K562 (cell line): ENCODE data around the gene KCNN4. TPM values are rescaled to one million over a fixed set of nuclear protein-coding genes. Genes with fewer than 3 reads are reported as not detected.

Experiments used
- AFF4 ChIP-seq: sonication (generic); formaldehyde crosslinking; IDR thresholded peaks from 2 replicates; pipeline ENCODE4 v1.8.0; 2023; ENCODE audit warnings: mild to moderate bottlenecking, missing genetic modification reagents
- CCAR2 ChIP-seq: fragments of 200-400 bp; formaldehyde crosslinking; IDR thresholded peaks from 2 replicates; pipeline ENCODE4 v1.6.1; 2017; ENCODE audit warnings: mild to moderate bottlenecking, low read depth, low read length
- CREB1 ChIP-seq, 2 experiments: sonication (generic) in 1 of 2; formaldehyde crosslinking in 1 of 2; IDR thresholded peaks; 2 replicates each; pipeline versions ENCODE4 v1.6.1 to v1.8.0; 2012 to 2022; ENCODE audit warnings: inconsistent platforms in 1 of 2, mild to moderate bottlenecking in 1 of 2, missing genetic modification reagents in 1 of 2, moderate library complexity in 1 of 2
- FOXM1 ChIP-seq, 2 experiments: fragments of 450-650 bp in 1 of 2; sonication (generic) in 1 of 2; formaldehyde crosslinking in 1 of 2; IDR thresholded peaks; 2 replicates each; pipeline versions ENCODE4 v1.6.1 to v1.9.0; 2017 to 2022; ENCODE audit warnings: low read depth in 2 of 2, mild to moderate bottlenecking in 2 of 2, missing genetic modification reagents in 1 of 2, moderate library complexity in 1 of 2
- HLTF ChIP-seq: fragments of 450-650 bp; IDR thresholded peaks from 2 replicates; pipeline ENCODE4 v1.6.1; 2016
- KLF1 ChIP-seq: fragments of 450-650 bp; IDR thresholded peaks from 2 replicates; pipeline ENCODE4 v1.6.1; 2016; ENCODE audit warnings: missing genetic modification characterization, missing compliant biosample characterization
- MTA2 ChIP-seq: fragments of 450-650 bp; IDR thresholded peaks from 2 replicates; pipeline ENCODE4 v1.6.1; 2016; ENCODE audit warnings: low read depth
- MTF1 ChIP-seq: fragments of 250-450 bp; sonication (Bioruptor Pico); IDR thresholded peaks from 2 replicates; pipeline ENCODE4 v1.9.0; 2021; ENCODE audit warnings: moderate library complexity, mild to moderate bottlenecking, inconsistent platforms, borderline replicate concordance
- MXI1 ChIP-seq: IDR thresholded peaks from 2 replicates; pipeline ENCODE4 v1.6.1; 2011; ENCODE audit warnings: low read depth, mild to moderate bottlenecking, improper control_type of control experiment, low read length
- RBM39 ChIP-seq: fragments of 200-400 bp; formaldehyde crosslinking; optimal IDR thresholded peaks from 2 replicates; pipeline ENCODE3; 2018; ENCODE audit warnings: low read depth, low read length
- RFX1 ChIP-seq: fragments of 450-650 bp; IDR thresholded peaks from 2 replicates; pipeline ENCODE4 v1.6.1; 2016; ENCODE audit warnings: mild to moderate bottlenecking, moderate library complexity
- THAP7 ChIP-seq: fragments of 250-450 bp; sonication (Bioruptor Pico); IDR thresholded peaks from 2 replicates; pipeline ENCODE4 v1.5.0; 2021
- ZNF408 ChIP-seq: fragments of 250-450 bp; sonication (Bioruptor Pico); IDR thresholded peaks from 2 replicates; pipeline ENCODE4 v1.4.0; 2020; ENCODE audit warnings: low read depth, mild to moderate bottlenecking, moderate library complexity
- ZNF584 ChIP-seq: fragments of 200-800 bp; sonication (Bioruptor generic); IDR thresholded peaks from 2 replicates; pipeline ENCODE4 v1.6.1; 2016; ENCODE audit warnings: low read depth, mild to moderate bottlenecking, missing genetic modification characterization, missing compliant biosample characterization
- ZNF586 ChIP-seq: fragments of 450-650 bp; formaldehyde crosslinking; conservative IDR thresholded peaks from 2 replicates; pipeline ENCODE4 v1.4.0; 2020; ENCODE audit warnings: mild to moderate bottlenecking, moderate library complexity
- polyA plus RNA-seq, 8 experiments: library from polyadenylated mRNA; depleted of rRNA in 4 of 8; stranded (reverse) in 5 of 8; unstranded in 3 of 8; fragments of >200 nt; fragmentation: Nextera tagmentation in 2 of 8; fragmentation: Illumina TruSeq in 1 of 8; extraction: Ambion mirVana in 2 of 8; extraction: Trizol in 1 of 8; gene quantifications; 2 replicates each; pipeline versions ENCODE4 v1.2.1 to v1.2.3, GENCODE V29; 2011 to 2014; ENCODE audit warnings: inconsistent platforms in 1 of 8, missing spikeins in 1 of 8
- total RNA-seq, 7 experiments: library from RNA; depleted of rRNA in 6 of 7; stranded (reverse); fragments of >200 nt in 6 of 7; fragmentation: Illumina TruSeq in 2 of 7; extraction: Trizol in 2 of 7; gene quantifications; 2 replicates each; pipeline versions ENCODE4 v1.2.1 to v1.2.3, GENCODE V29; 2011 to 2021; ENCODE audit warnings: low replicate concordance in 1 of 7
- TF ChIP-seq, protein P1 (sequence below): IDR thresholded peaks from 2 replicates; pipeline ENCODE4 v1.6.1; 2014; ENCODE audit warnings: antibody characterized with exemption
- TF ChIP-seq, protein P2 (sequence below): fragments of 450-650 bp; formaldehyde crosslinking; IDR thresholded peaks from 2 replicates; pipeline ENCODE4 v1.4.0; 2022; ENCODE audit warnings: mild to moderate bottlenecking, moderate library complexity

The KCNN4 gene
- total and polyA plus RNA-seq, 9 of the 15 experiments (the other 6 are each of a cell fraction or from before 2014, with no cell fraction given), result 0.53 to 37.7 (median 25.9) TPM

DNA sequence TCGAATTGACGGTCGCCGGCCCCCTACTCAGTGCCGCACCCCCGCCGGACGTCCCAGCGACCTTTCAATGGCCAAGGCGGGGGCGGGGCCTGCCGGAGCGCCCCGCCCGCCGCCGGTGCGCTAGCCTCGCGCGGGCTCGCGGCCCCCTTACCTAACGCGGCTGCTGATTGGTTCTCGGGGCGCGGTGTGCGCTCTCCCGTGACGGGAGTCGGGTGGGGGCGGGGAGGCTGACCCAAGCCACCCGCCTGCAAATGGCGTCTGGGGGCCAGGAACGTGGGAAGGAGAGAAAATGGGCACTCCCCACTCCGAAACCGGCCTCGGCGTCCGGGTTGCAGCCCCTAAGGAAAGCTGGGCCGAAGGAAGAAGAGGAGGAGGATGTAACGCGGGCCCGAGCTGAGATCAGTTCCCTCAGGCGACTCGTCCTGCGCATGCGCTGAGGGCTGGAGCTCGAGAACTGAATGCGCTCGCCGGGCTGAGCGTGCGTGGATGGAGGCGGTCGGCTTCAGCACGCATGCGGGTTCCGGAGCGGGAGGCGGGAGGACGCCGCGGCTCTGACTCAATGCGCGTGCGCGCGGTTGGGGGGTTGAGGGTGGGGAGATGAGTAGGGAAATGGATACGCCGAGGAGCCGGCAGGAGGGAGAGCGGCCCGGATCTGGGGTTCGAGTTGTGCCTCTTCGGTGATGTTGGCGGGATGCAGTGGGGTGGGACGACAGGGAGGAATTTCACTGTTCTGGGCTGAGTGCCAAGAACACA lies 26.1 kb downstream of the KCNN4 start, which contains the start of gene SMG9 (continued):
- TF ChIP-seq ZNF584 (CRISPR knock-in tag) (no peak), THAP7 (no peak), HLTF (no peak), AFF4 (peak; percentile 16; the same call in 1 of the 2 replicates), MTF1 (CRISPR knock-in tag) (no peak), CREB1 (IDR thresholded peaks at IDR 0.05) (peak; percentile 82), CREB1 (CRISPR knock-in tag; IDR thresholded peaks at IDR 0.05) (peak; percentile 61; the same call in 1 of the 2 replicates), ZNF586 (CRISPR knock-in tag) (no peak), CCAR2 (no peak), FOXM1 (IDR thresholded peaks at IDR 0.05; ENCODE audit: low read depth) (no peak), FOXM1 (CRISPR knock-in tag; IDR thresholded peaks at IDR 0.05; ENCODE audit: low read depth) (no peak), MTA2 (no peak), MXI1 (no peak), ZNF408 (CRISPR knock-in tag) (no peak), RFX1 (no peak), RBM39 (no peak), KLF1 (tag) (0 out of 2 replicates have a peak, but pooled peaks have one; percentile 30)
- TF ChIP-seq, protein P1, sequence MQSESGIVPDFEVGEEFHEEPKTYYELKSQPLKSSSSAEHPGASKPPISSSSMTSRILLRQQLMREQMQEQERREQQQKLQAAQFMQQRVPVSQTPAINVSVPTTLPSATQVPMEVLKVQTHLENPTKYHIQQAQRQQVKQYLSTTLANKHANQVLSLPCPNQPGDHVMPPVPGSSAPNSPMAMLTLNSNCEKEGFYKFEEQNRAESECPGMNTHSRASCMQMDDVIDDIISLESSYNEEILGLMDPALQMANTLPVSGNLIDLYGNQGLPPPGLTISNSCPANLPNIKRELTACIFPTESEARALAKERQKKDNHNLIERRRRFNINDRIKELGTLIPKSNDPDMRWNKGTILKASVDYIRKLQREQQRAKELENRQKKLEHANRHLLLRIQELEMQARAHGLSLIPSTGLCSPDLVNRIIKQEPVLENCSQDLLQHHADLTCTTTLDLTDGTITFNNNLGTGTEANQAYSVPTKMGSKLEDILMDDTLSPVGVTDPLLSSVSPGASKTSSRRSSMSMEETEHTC, result peak; percentile 12; the same call in 1 of the 2 replicates
- TF ChIP-seq, protein P2, sequence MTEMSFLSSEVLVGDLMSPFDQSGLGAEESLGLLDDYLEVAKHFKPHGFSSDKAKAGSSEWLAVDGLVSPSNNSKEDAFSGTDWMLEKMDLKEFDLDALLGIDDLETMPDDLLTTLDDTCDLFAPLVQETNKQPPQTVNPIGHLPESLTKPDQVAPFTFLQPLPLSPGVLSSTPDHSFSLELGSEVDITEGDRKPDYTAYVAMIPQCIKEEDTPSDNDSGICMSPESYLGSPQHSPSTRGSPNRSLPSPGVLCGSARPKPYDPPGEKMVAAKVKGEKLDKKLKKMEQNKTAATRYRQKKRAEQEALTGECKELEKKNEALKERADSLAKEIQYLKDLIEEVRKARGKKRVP, result no peak
